ENCODE data around the gene PPP3CA.

DNA sequence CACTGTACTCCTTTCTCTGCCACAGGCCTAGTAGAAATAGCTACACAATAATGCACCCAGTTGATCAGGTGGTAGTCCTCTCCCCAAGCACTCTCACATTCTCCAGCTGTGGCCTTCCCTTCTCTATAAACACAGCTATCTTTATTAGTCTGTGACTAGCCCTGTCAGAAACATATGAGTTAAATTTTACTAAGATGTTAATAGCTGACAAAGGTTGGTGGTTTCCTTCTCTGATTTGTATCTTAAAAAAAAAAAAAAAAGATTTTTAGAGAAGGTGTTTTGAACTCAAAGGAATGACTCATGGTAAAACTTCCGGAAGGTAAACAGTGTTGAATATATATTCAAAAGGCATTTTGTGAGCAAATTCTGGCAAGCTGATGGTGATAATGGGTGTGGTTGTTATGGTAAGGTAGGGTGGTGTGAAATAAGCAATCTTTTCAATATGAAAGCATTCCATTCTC is 327.4 kb downstream of the PPP3CA start:
- TF ChIP-seq, protein P1, sequence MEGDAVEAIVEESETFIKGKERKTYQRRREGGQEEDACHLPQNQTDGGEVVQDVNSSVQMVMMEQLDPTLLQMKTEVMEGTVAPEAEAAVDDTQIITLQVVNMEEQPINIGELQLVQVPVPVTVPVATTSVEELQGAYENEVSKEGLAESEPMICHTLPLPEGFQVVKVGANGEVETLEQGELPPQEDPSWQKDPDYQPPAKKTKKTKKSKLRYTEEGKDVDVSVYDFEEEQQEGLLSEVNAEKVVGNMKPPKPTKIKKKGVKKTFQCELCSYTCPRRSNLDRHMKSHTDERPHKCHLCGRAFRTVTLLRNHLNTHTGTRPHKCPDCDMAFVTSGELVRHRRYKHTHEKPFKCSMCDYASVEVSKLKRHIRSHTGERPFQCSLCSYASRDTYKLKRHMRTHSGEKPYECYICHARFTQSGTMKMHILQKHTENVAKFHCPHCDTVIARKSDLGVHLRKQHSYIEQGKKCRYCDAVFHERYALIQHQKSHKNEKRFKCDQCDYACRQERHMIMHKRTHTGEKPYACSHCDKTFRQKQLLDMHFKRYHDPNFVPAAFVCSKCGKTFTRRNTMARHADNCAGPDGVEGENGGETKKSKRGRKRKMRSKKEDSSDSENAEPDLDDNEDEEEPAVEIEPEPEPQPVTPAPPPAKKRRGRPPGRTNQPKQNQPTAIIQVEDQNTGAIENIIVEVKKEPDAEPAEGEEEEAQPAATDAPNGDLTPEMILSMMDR (IDR thresholded peaks at IDR 0.05; ENCODE audit: low read depth, low read length), result no peak
- TF ChIP-seq POLR2A (IDR thresholded peaks at IDR 0.05; ENCODE audit: extremely low read depth, insufficient read length) (no peak), MYC (IDR thresholded peaks at IDR 0.05; ENCODE audit: low read depth, low read length) (no peak)
- TF ChIP-seq, protein P2, sequence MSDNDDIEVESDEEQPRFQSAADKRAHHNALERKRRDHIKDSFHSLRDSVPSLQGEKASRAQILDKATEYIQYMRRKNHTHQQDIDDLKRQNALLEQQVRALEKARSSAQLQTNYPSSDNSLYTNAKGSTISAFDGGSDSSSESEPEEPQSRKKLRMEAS (IDR thresholded peaks at IDR 0.05; ENCODE audit: low read depth, low read length), result no peak

All from NB4 (cell line).